22Rv1 (cell line): ENCODE measurements around the gene IQSEC3.

Source experiments
- H3K27ac ChIP-seq: fragments of 450-650 bp; 2 replicates; pipeline ENCODE4 v1.5.1; 2017
- ZFX ChIP-seq: fragments of 450-650 bp; IDR thresholded peaks from 2 replicates; pipeline ENCODE4 v1.6.1; 2017; ENCODE audit warnings: antibody characterized with exemption, borderline replicate concordance
- TF ChIP-seq, protein P1 (sequence below): fragments of 450-650 bp; IDR thresholded peaks from 2 replicates; pipeline ENCODE4 v1.5.1; 2017; ENCODE audit warnings: mild to moderate bottlenecking

The IQSEC3 gene

DNA sequence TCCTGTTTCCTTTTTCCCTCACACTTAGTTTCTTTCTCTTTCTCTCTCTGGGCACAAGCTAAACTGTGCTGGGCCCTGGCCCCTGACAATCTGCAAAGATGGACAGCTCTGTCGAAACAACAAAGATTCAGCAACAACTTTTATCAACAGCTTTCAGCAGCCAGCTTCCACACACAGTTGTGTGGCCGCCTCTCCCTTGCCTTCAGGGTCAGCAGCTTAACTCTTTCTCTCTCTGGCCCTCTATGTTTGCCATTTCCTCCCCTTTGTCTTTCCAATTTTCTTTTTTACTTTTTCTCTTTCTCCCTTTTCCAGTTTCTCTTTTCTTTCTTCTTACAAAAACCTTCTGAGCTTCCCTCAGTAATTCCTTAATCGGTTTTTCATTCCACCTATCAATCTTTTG, 43.3 kb downstream of the IQSEC3 start:
- TF ChIP-seq, protein P1, sequence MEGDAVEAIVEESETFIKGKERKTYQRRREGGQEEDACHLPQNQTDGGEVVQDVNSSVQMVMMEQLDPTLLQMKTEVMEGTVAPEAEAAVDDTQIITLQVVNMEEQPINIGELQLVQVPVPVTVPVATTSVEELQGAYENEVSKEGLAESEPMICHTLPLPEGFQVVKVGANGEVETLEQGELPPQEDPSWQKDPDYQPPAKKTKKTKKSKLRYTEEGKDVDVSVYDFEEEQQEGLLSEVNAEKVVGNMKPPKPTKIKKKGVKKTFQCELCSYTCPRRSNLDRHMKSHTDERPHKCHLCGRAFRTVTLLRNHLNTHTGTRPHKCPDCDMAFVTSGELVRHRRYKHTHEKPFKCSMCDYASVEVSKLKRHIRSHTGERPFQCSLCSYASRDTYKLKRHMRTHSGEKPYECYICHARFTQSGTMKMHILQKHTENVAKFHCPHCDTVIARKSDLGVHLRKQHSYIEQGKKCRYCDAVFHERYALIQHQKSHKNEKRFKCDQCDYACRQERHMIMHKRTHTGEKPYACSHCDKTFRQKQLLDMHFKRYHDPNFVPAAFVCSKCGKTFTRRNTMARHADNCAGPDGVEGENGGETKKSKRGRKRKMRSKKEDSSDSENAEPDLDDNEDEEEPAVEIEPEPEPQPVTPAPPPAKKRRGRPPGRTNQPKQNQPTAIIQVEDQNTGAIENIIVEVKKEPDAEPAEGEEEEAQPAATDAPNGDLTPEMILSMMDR: no peak
- TF ChIP-seq ZFX: no peak
- H3K27ac ChIP-seq: no peak overlapping the region

DNA sequence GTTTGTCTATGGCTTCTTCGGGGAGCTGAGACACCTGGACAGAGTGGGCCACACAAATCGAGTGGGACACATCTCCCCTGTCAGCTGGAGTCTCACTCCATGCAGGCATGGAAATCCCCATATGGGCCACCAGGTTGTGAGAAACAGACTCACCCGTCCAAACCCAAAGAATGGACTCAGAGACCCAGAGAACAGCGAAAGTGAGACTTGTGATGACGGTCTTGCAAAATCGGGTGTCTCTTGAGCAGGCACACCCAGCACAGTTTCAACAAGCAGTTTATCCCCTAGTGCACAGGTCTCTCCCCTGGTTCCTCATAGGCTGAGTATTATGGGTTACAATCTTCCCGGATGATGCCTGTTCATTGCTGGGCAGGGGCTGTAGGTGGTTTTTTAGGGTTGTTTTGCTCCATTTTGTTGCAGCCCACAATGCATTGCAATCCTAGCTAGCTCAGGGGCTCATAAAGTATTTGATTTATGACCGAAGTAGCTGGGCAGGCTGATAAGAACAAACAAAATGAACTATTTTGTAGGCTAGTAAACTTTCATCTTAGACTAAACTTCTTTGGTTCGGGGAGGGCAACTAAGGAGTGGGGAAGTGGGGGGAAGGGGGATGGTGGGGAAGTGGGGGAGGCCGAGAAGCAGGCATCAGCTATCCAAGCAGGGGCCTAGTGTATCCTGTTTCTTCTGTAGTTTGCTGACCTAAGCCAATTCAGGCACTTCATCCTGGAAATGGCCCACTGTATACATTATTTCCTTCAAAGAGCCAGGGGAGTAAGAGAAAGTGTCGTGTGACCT, 45.3 kb downstream of the IQSEC3 start:
- no peak overlapping the region for H3K27ac ChIP-seq
- TF ChIP-seq ZFX: no peak
- TF ChIP-seq, protein P1: no peak

DNA sequence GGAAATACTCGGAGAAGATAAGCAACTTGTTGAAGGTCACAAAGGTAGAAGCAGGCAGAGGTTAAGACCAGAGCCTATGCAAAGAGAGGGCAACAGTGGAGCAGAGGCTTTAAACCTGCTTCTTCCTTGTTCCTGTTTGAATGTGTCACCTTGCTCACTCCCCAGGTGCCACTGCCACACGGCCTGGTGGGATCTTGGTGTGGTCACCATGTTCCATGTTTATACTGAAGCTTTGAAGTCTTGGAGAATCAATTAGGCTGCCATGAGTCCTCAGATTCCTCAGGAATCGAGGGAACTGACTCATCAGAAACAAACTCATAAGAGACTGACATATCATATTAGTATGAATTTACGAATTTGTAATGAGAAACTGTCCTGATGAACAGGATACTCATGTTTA, 46.8 kb downstream of the IQSEC3 start:
- H3K27ac ChIP-seq: no peak overlapping the region
- TF ChIP-seq, protein P1: no peak
- TF ChIP-seq ZFX: no peak

DNA sequence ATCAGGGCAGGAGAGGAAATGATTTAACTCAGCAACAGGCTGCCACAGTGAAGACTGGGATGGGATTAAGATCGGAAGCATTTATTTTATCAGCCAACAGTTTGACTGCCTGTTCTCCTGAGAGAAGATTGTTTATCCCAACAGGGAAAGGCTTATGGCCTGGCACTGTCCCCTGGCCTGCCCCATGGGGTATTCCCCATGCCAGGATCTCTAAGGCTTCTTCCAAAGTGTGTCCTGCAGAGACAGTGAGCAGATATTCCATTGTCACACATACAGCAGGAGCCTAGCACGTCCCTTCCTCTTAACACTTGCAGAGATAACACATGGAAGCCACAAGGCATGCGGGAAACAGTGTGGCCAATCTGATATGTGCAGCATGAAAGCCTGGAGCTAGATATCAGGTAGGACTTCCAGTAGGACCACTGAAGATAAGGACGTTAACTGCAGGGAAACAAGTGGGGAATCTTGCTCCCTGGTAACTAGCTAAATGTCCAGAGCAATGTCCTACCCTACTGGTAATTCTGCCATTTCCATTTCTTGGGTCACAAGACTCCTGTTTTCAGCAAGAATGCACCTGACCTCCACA, 48.2 kb downstream of the IQSEC3 start:
- no peak for TF ChIP-seq ZFX
- TF ChIP-seq, protein P1: no peak
- no peak overlapping the region for H3K27ac ChIP-seq

DNA sequence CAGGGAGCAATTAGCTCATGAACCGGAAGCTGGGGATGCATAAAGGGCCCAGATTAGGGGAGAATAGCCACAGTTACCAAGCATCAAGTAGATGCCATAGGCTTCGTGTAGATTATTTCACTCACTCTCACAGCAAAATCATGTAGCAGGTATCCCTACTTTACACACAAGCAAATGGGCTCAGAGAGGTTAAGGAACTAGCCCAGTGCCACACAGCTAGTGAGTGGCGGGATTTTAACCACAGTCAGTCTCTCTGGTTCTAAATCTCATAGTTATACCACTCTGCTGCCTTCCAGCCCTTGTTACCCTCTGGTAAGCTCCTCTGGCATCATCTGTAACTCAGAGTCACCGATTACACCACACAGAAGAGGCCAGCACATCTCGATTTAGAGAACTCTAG, 49.0 kb downstream of the IQSEC3 start:
- no peak overlapping the region for H3K27ac ChIP-seq
- TF ChIP-seq, protein P1: no peak
- TF ChIP-seq ZFX: no peak

DNA sequence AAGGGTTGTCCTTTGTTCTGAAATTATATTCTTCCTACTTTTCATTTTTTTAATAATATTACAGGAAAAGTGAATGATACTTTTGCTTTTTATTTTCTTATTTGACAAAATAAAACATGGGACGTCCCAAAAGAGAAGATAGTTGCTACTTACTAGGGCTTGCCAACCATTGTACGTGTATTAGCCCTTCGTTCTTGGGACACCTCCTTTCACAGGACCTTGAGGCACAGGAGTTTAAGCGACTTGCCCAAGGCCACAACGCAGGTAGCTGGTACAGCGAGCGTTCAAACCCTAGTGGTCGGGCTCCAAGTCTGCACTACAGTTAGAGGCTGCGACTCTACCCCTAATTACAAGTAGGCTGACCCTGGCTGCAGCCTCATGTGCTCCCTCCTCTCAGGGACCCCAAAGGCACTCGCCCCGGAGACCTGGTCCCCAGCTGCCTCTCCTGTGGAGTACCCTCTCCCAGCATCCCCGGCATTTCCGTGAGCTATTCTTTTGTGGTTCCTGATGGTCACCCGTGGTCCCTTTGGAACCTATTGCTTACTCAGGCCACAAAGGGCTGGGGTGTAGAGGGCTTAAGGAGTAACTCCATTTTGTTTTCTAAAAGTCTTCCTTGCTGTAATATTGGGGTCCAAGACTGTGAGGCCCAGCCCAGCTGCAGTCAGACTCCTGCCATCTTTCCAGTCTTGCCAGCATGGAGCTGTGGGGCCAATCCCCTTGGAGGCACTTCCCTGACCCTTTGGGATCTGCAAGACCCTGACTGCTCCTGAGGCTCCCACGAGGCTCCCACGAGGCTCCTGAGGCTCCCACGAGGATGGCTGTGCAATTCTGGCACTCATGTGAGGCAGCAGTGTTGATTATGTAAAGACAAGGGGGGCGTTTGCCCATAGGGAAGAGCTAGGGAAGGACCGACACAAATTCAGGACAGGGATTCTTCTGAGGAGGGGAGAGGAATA, 49.7 kb downstream of the IQSEC3 start:
- no peak overlapping the region for H3K27ac ChIP-seq
- TF ChIP-seq ZFX: no peak
- TF ChIP-seq, protein P1: no peak
